H1 (cell line): ENCODE results near the gene STAP2. TPM values are rescaled to one million over a fixed set of nuclear protein-coding genes. Genes with fewer than 3 reads are reported as not detected.

Experiments
- CHD2 ChIP-seq: IDR thresholded peaks from 2 replicates; pipeline ENCODE4 v1.6.1; 2012; ENCODE audit warnings: low read length, improper control_type of control experiment
- EZH2 ChIP-seq: fragments of 200-600 bp; sonication (generic); IDR thresholded peaks from 2 replicates; pipeline ENCODE4 v1.7.1; 2012; ENCODE audit warnings: low read depth, mild to moderate bottlenecking, moderate library complexity, low read length, inconsistent platforms; ENCODE audit not compliant: severe bottlenecking
- POLR2AphosphoS5 ChIP-seq: IDR thresholded peaks from 2 replicates; pipeline ENCODE4 v1.6.1; 2011; ENCODE audit warnings: low read depth, low read length
- RXRA ChIP-seq: IDR thresholded peaks from 2 replicates; pipeline ENCODE4 v1.6.1; 2011; ENCODE audit warnings: low read depth, mild to moderate bottlenecking, low read length, moderate library complexity; ENCODE audit not compliant: insufficient read depth
- SP2 ChIP-seq: IDR thresholded peaks from 2 replicates; pipeline ENCODE4 v1.6.1; 2012; ENCODE audit warnings: mild to moderate bottlenecking, low read length, inconsistent platforms
- TAF7 ChIP-seq: optimal IDR thresholded peaks from 2 replicates; pipeline ENCODE3; 2011; ENCODE audit warnings: low read depth, mild to moderate bottlenecking, inconsistent platforms, low read length, moderate library complexity, borderline replicate concordance
- polyA plus RNA-seq, 7 experiments: library from polyadenylated mRNA; depleted of rRNA in 3 of 7; stranded (reverse) in 5 of 7; unstranded in 2 of 7; fragments of >200 nt in 5 of 7; fragments of 200-250 nt in 2 of 7; gene quantifications; 1 replicate in 5 of 7; 2 replicates in 1 of 7; 4 replicates in 1 of 7; pipeline versions ENCODE4 v1.2.1 to v1.2.3, GENCODE V29; 2011 to 2013; ENCODE audit warnings: missing spikeins in 2 of 7, mixed read lengths in 2 of 7
- total RNA-seq: library from RNA; stranded (reverse); fragmentation: NEBNext Ultra II Directional; extraction: Animal tissue kit (Norgen Biotek cat#: 25700); gene quantifications from 2 replicates; pipeline ENCODE4 v1.2.1, GENCODE V29; 2021
- TF ChIP-seq, protein P1 (sequence below): fragments of 300-600 bp; sonication (generic); IDR thresholded peaks from 2 replicates; pipeline ENCODE4 v1.7.1; 2012; ENCODE audit warnings: low read length, moderate library complexity, mild to moderate bottlenecking, inconsistent platforms; ENCODE audit not compliant: insufficient replicate concordance
- TF ChIP-seq, protein P2 (sequence below): IDR thresholded peaks from 2 replicates; pipeline ENCODE4 v1.6.1; 2012; ENCODE audit warnings: inconsistent platforms
- TF ChIP-seq, protein P3 (sequence below): IDR thresholded peaks from 2 replicates; pipeline ENCODE4 v1.6.1; 2011; ENCODE audit warnings: low read length, improper control_type of control experiment
- TF ChIP-seq, protein P4 (sequence below): IDR thresholded peaks from 2 replicates; pipeline ENCODE4 v1.6.1; 2012; ENCODE audit warnings: inconsistent platforms

STAP2 gene
- total and polyA plus RNA-seq, 2 of the 8 experiments (the other 6 are each of a cell fraction or from before 2014, with no cell fraction given), result 15.3 to 37.3 TPM

DNA sequence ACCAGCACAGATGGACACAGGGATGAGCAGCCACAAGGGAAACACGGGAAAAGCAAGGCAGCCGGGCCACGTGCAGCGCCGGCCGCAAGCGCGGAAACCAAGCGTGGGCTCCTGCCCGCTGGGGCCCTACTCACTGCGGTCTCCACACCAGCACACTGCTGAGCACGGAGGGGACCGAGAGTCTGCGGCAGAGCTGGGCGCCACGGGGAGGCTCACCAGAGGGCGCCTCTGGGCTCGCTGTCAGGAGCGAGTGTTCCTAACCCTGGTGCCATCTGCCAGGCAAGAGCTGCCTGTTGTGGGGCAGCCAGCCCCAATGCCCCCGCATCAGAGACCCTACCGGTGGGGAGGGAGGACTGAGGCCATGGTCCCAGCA, 31.2 kb upstream of the STAP2 start (continued):
- TF ChIP-seq, protein P1, sequence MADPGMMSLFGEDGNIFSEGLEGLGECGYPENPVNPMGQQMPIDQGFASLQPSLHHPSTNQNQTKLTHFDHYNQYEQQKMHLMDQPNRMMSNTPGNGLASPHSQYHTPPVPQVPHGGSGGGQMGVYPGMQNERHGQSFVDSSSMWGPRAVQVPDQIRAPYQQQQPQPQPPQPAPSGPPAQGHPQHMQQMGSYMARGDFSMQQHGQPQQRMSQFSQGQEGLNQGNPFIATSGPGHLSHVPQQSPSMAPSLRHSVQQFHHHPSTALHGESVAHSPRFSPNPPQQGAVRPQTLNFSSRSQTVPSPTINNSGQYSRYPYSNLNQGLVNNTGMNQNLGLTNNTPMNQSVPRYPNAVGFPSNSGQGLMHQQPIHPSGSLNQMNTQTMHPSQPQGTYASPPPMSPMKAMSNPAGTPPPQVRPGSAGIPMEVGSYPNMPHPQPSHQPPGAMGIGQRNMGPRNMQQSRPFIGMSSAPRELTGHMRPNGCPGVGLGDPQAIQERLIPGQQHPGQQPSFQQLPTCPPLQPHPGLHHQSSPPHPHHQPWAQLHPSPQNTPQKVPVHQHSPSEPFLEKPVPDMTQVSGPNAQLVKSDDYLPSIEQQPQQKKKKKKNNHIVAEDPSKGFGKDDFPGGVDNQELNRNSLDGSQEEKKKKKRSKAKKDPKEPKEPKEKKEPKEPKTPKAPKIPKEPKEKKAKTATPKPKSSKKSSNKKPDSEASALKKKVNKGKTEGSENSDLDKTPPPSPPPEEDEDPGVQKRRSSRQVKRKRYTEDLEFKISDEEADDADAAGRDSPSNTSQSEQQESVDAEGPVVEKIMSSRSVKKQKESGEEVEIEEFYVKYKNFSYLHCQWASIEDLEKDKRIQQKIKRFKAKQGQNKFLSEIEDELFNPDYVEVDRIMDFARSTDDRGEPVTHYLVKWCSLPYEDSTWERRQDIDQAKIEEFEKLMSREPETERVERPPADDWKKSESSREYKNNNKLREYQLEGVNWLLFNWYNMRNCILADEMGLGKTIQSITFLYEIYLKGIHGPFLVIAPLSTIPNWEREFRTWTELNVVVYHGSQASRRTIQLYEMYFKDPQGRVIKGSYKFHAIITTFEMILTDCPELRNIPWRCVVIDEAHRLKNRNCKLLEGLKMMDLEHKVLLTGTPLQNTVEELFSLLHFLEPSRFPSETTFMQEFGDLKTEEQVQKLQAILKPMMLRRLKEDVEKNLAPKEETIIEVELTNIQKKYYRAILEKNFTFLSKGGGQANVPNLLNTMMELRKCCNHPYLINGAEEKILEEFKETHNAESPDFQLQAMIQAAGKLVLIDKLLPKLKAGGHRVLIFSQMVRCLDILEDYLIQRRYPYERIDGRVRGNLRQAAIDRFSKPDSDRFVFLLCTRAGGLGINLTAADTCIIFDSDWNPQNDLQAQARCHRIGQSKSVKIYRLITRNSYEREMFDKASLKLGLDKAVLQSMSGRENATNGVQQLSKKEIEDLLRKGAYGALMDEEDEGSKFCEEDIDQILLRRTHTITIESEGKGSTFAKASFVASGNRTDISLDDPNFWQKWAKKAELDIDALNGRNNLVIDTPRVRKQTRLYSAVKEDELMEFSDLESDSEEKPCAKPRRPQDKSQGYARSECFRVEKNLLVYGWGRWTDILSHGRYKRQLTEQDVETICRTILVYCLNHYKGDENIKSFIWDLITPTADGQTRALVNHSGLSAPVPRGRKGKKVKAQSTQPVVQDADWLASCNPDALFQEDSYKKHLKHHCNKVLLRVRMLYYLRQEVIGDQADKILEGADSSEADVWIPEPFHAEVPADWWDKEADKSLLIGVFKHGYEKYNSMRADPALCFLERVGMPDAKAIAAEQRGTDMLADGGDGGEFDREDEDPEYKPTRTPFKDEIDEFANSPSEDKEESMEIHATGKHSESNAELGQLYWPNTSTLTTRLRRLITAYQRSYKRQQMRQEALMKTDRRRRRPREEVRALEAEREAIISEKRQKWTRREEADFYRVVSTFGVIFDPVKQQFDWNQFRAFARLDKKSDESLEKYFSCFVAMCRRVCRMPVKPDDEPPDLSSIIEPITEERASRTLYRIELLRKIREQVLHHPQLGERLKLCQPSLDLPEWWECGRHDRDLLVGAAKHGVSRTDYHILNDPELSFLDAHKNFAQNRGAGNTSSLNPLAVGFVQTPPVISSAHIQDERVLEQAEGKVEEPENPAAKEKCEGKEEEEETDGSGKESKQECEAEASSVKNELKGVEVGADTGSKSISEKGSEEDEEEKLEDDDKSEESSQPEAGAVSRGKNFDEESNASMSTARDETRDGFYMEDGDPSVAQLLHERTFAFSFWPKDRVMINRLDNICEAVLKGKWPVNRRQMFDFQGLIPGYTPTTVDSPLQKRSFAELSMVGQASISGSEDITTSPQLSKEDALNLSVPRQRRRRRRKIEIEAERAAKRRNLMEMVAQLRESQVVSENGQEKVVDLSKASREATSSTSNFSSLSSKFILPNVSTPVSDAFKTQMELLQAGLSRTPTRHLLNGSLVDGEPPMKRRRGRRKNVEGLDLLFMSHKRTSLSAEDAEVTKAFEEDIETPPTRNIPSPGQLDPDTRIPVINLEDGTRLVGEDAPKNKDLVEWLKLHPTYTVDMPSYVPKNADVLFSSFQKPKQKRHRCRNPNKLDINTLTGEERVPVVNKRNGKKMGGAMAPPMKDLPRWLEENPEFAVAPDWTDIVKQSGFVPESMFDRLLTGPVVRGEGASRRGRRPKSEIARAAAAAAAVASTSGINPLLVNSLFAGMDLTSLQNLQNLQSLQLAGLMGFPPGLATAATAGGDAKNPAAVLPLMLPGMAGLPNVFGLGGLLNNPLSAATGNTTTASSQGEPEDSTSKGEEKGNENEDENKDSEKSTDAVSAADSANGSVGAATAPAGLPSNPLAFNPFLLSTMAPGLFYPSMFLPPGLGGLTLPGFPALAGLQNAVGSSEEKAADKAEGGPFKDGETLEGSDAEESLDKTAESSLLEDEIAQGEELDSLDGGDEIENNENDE, result no peak
- TF ChIP-seq POLR2AphosphoS5 (no peak), TAF7 (no peak), RXRA (no peak), EZH2 (no peak), SP2 (no peak), CHD2 (no peak)
- TF ChIP-seq, protein P2, sequence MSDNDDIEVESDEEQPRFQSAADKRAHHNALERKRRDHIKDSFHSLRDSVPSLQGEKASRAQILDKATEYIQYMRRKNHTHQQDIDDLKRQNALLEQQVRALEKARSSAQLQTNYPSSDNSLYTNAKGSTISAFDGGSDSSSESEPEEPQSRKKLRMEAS, result no peak
- TF ChIP-seq, protein P3, sequence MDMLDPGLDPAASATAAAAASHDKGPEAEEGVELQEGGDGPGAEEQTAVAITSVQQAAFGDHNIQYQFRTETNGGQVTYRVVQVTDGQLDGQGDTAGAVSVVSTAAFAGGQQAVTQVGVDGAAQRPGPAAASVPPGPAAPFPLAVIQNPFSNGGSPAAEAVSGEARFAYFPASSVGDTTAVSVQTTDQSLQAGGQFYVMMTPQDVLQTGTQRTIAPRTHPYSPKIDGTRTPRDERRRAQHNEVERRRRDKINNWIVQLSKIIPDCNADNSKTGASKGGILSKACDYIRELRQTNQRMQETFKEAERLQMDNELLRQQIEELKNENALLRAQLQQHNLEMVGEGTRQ, result no peak
- TF ChIP-seq, protein P4, sequence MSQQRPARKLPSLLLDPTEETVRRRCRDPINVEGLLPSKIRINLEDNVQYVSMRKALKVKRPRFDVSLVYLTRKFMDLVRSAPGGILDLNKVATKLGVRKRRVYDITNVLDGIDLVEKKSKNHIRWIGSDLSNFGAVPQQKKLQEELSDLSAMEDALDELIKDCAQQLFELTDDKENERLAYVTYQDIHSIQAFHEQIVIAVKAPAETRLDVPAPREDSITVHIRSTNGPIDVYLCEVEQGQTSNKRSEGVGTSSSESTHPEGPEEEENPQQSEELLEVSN, result no peak
